Ascending aorta (tissue), 2 donors: ENCODE results near the gene GRWD1. TPM values are rescaled to one million over a fixed set of nuclear protein-coding genes. Genes with fewer than 3 reads are reported as not detected.

Source experiments
- DNase-seq, 2 donors: peaks; one replicate each; pipeline ENCODE4 v3.0.0-alpha.2; 2019; ENCODE audit warnings: low spot score in 2 of 2
- H3K27ac ChIP-seq, 2 donors: fragments of 200-600 bp; sonication (generic); one replicate each; pipeline ENCODE4 v1.5.1; 2016 to 2017; ENCODE audit warnings: mild to moderate bottlenecking in 1 of 2
- H3K27me3 ChIP-seq: fragments of 200-600 bp; sonication (generic); one replicate; pipeline ENCODE4 v1.5.1; 2017
- H3K36me3 ChIP-seq, 2 donors: fragments of 200-600 bp; sonication (generic); one replicate each; pipeline ENCODE4 v1.5.1; 2016
- H3K4me1 ChIP-seq, 2 donors: fragments of 200-600 bp; sonication (generic); one replicate each; pipeline ENCODE4 v1.5.1; 2016 to 2017; ENCODE audit warnings: mild to moderate bottlenecking in 1 of 2
- H3K4me3 ChIP-seq, 2 donors: fragments of 200-600 bp; sonication (generic); one replicate each; pipeline ENCODE4 v1.5.1; 2016 to 2017; ENCODE audit warnings: mild to moderate bottlenecking in 1 of 2
- H3K9me3 ChIP-seq, 2 donors: fragments of 200-600 bp; sonication (generic); one replicate each; pipeline ENCODE4 v1.5.1; 2016
- intact Hi-C: fragments of 100-400 bp; cut with DNase I; formaldehyde crosslinking; loops from one replicate; pipeline ENCODE4 v1.15.1; 2023
- total RNA-seq: library from RNA; depleted of rRNA; stranded (reverse); fragments of >200 nt; gene quantifications from one replicate; pipeline ENCODE4 v1.1.0, GENCODE V29; 2016
- TF ChIP-seq, protein P1 (sequence below), 3 experiments: fragments of 200-600 bp in 2 of 3; fragments of 450-650 bp in 1 of 3; sonication (generic) in 2 of 3; IDR thresholded peaks; one replicate each; pipeline ENCODE4 v1.5.1; 2016 to 2019; ENCODE audit warnings: antibody characterized with exemption in 3 of 3, mild to moderate bottlenecking in 1 of 3, moderate library complexity in 1 of 3

Gene GRWD1
- total RNA-seq, 1 donor from 2014 or later = 16.0 TPM

DNA sequence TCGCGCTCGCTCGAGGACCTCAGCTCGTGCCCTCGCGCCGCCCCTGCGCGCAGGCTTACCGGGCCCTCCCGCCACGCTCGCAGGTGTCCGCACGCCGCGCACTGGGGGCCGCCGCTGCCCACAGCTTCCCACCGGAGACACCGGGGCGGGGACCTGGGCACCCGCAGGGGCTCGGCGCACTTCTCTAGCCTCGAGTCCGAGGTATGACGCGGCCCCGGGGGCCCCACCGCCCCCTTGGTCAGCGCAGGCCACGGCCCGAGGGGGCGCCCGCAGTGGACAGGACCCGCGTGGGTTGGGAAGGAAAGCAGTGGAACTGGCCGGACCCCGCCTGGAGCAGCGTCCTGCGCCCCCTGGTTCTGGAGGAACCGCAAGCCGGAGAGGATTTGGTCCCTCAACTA is 2.1 kb upstream of the GRWD1 start:
- Histone ChIP-seq H3K36me3 (peaks cover 5 to 12% of the 10 kb centered on the region in 2 donors), H3K9me3 (no peaks in the 10 kb centered on the region), H3K4me3 (peak overlapping the region; percentile 76 to 81), H3K4me1 (peaks cover 3 to 15% of the 10 kb centered on the region in 2 donors), H3K27ac (no peak overlapping the region), H3K27me3 (peaks cover 7% of the 10 kb centered on the region)
- no peak for DNase-seq
- intact Hi-C loops = loop anchor here (5.0 kb wide), 1 partner anchor 51 kb away; the partner anchor contains the start of genes GRIN2D and KDELR1
- TF ChIP-seq, protein P1, sequence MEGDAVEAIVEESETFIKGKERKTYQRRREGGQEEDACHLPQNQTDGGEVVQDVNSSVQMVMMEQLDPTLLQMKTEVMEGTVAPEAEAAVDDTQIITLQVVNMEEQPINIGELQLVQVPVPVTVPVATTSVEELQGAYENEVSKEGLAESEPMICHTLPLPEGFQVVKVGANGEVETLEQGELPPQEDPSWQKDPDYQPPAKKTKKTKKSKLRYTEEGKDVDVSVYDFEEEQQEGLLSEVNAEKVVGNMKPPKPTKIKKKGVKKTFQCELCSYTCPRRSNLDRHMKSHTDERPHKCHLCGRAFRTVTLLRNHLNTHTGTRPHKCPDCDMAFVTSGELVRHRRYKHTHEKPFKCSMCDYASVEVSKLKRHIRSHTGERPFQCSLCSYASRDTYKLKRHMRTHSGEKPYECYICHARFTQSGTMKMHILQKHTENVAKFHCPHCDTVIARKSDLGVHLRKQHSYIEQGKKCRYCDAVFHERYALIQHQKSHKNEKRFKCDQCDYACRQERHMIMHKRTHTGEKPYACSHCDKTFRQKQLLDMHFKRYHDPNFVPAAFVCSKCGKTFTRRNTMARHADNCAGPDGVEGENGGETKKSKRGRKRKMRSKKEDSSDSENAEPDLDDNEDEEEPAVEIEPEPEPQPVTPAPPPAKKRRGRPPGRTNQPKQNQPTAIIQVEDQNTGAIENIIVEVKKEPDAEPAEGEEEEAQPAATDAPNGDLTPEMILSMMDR (IDR thresholded peaks at IDR 0.05) = no peak

DNA sequence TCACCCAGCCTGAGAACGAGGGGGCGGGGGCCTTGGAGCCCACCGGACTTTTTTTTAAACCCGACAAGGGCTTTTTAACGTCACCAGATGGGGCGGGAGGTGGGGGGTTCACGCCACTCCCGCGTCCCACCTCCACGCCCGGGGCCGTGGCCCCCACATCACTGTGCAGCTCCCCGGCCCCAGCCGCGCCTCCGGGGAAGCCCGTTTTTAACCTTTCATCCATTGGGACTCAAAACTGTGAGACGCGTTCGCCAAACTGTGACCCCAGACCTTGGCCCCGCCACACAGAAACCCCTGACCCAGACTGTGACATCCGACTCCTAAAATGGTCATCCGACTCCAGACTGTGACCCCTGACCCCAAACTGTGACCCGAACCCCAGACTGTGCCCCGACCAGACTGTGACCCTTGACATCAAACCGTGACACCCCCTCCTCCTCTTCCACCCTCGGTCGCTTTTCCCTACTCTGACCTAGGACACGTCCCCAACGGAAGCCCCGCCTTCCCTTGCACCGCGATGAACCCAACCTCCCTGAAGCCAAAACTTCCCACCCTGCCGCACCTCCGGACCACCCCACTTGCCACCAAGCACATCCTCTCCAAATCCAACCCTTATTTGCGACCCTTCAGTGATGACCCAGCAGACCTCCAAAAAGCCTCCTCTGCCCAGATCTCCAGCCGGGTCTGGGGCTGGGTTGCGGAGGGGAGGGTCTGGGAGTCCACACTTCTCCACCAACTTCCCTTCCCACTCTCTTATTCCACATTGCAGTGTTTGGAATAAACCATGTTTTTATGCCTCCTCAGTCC is 1.5 kb upstream of the GRWD1 start:
- Histone ChIP-seq H3K9me3 (no peaks in the 10 kb centered on the region), H3K27ac (peak overlapping the region; percentile 87 to 89), H3K36me3 (peaks cover 8 to 13% of the 10 kb centered on the region in 2 donors), H3K27me3 (peaks cover 7% of the 10 kb centered on the region), H3K4me1 (peaks cover 3 to 15% of the 10 kb centered on the region in 2 donors), H3K4me3 (peak overlapping the region; percentile 76 to 81)
- DNase-seq = no peak
- TF ChIP-seq, protein P1 (IDR thresholded peaks at IDR 0.05) = no peak
- intact Hi-C loops = loop anchor here (5.0 kb wide), 1 partner anchor 52 kb away; the partner anchor contains the start of genes GRIN2D and KDELR1

DNA sequence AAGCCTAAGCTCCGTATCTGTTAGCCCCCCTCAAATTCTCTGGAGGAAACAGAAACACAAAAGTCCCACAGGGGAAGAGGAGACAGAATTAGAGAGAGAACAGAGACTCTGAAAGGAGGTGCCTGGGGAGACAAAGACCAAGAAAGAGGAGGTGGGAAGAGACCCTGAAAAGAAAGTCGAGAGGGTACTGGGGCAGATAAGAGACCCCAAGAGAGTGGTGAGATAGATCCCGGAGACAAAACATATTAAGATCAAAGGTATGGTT is 915 bp upstream of the GRWD1 start:
- peak overlapping the region; percentile 76 to 81 for H3K4me3 ChIP-seq
- DNase-seq = no peak
- peaks cover 7% of the 10 kb centered on the region for H3K27me3 ChIP-seq
- H3K36me3 ChIP-seq = peaks cover 12 to 15% of the 10 kb centered on the region in 2 donors
- peaks cover 3 to 15% of the 10 kb centered on the region in 2 donors for H3K4me1 ChIP-seq
- peak overlapping the region; percentile 87 to 89 for H3K27ac ChIP-seq
- TF ChIP-seq, protein P1 (IDR thresholded peaks at IDR 0.05) = no peak
- intact Hi-C loops = loop anchor here (1.0 to 5.0 kb wide), 5 partner anchors 24 to 174 kb away; partner anchors contain the start of genes CYTH2, GRIN2D, KDELR1 and RPL18
- no peaks in the 10 kb centered on the region for H3K9me3 ChIP-seq

DNA sequence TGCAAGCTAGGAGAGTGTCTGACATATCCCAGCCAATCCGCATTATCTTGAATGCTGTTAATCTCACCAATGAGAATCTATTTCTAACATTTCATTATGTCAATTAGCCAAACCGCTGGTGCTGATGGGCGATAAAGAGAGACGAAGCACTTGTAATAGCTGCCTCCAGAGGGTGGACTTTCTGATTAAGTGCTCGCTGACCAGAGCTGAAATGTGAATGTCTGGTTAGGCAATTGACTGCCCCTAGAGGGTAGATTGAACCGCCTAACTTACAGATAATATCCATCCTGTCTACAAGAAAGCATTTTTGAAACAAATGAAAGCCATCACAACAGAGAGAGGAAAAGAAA is 552 bp upstream of the GRWD1 start:
- Histone ChIP-seq H3K36me3 (peaks cover 16 to 18% of the 10 kb centered on the region in 2 donors), H3K9me3 (no peaks in the 10 kb centered on the region), H3K4me3 (peak overlapping the region; percentile 76 to 81), H3K27me3 (peaks cover 7% of the 10 kb centered on the region), H3K27ac (peak overlapping the region; percentile 87 to 89), H3K4me1 (peaks cover 3 to 15% of the 10 kb centered on the region in 2 donors)
- DNase-seq = peak in 1 of 2 donors; percentile 73
- TF ChIP-seq, protein P1 (IDR thresholded peaks at IDR 0.05) = peak; percentile 42 to 55 (median 50)
- intact Hi-C loops = loop anchor here (1.0 to 5.0 kb wide), 4 partner anchors 24 to 174 kb away; partner anchors contain the start of genes CYTH2, RPL18, SPHK2 and SYNGR4

DNA sequence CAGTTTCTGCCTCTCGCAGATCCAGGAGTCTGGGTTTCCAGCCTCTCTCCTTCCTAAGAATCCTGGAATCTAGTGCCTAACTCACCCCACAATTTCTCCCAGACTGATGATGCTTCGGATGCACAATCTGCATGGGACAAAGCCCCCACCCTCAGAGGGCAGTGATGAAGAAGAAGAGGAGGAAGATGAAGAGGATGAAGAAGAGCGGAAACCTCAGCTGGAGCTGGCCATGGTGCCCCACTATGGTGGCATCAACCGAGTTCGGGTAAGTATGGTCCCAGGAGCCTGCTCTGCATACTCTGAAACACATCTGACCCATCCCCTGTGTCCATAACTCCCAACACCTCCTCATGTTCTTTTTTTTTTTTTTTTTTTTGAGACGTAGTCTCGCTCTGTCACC is 796 bp downstream of the GRWD1 start:
- H3K36me3 ChIP-seq = peaks cover 28 to 32% of the 10 kb centered on the region in 2 donors
- intact Hi-C loops = loop anchor here (5.0 kb wide), 1 partner anchor 136 kb away; no protein-coding TSS in a partner anchor
- peaks cover 3 to 15% of the 10 kb centered on the region in 2 donors for H3K4me1 ChIP-seq
- no peaks in the 10 kb centered on the region for H3K9me3 ChIP-seq
- TF ChIP-seq, protein P1 (IDR thresholded peaks at IDR 0.05) = no peak
- peak overlapping the region; percentile 76 to 81 for H3K4me3 ChIP-seq
- H3K27ac ChIP-seq = no peak overlapping the region
- H3K27me3 ChIP-seq = peaks cover 7% of the 10 kb centered on the region
- no peak for DNase-seq
